Brain microvascular endothelial cell (primary cell): Measurements from ENCODE around the gene KIRREL3.

Source experiments
- DNase-seq: peaks from one replicate; pipeline ENCODE4 v3.0.0-alpha.2; 2020
- H3K27ac ChIP-seq: fragments of 250-450 bp; sonication (Bioruptor Pico); 2 replicates; pipeline ENCODE4 v1.5.1; 2020; ENCODE audit warnings: mild to moderate bottlenecking, moderate library complexity
- H3K27me3 ChIP-seq: fragments of 250-450 bp; sonication (Bioruptor Pico); replicated peaks from 2 replicates; pipeline ENCODE4 v1.5.1; 2020; ENCODE audit warnings: mild to moderate bottlenecking
- H3K36me3 ChIP-seq: fragments of 250-450 bp; sonication (Bioruptor Pico); replicated peaks from 2 replicates; pipeline ENCODE4 v1.5.1; 2020; ENCODE audit warnings: mild to moderate bottlenecking
- H3K4me3 ChIP-seq: 2 replicates; pipeline ENCODE4 v1.5.1; 2011; ENCODE audit warnings: low read depth, mild to moderate bottlenecking, control low read depth, low read length, moderate library complexity
- CTCF ChIP-seq: IDR thresholded peaks from 2 replicates; pipeline ENCODE4 v1.5.1; 2011; ENCODE audit warnings: low read depth, mild to moderate bottlenecking, moderate library complexity, low read length, control low read depth, inconsistent platforms; ENCODE audit errors: missing control alignments
- in situ Hi-C: cut with HindIII; loops from 2 replicates; pipeline ENCODE4 v1.10.0; 2017; ENCODE audit warnings: low sequenced_read_pairs, low pct_ligation_motif_present

The KIRREL3 gene

GRCh38 chr11:126591966-126592489 lies 408.5 kb downstream of the KIRREL3 start:
- no peak for DNase-seq
- Histone ChIP-seq H3K27ac (no peak overlapping the region), H3K4me3 (no peak overlapping the region), H3K27me3 (no peaks in the 10 kb centered on the region), H3K36me3 (no peaks in the 10 kb centered on the region)
- TF ChIP-seq CTCF, result no peak
- in situ Hi-C loops, result no loop called here

- no peak for TF ChIP-seq CTCF
- in situ Hi-C loops, result no loop called here
- no peak for DNase-seq
These were observed 411.1 kb downstream of the KIRREL3 start for GRCh38 chr11:126589492-126589803.

GRCh38 chr11:126588630-126589491 lies 411.7 kb downstream of the KIRREL3 start:
- no peak for DNase-seq
- H3K36me3 ChIP-seq, result no peaks in the 10 kb centered on the region
- H3K4me3 ChIP-seq, result no peak overlapping the region
- no peaks in the 10 kb centered on the region for H3K27me3 ChIP-seq
- H3K27ac ChIP-seq, result no peak overlapping the region
- TF ChIP-seq CTCF, result no peak
- in situ Hi-C loops, result no loop called here

More at GRCh38 chr11:126589492-126589803, 411.1 kb downstream of the KIRREL3 start:
- H3K4me3 ChIP-seq, result no peak overlapping the region
- no peak overlapping the region for H3K27ac ChIP-seq
- no peaks in the 10 kb centered on the region for H3K36me3 ChIP-seq
- no peaks in the 10 kb centered on the region for H3K27me3 ChIP-seq

- no peaks in the 10 kb centered on the region for H3K36me3 ChIP-seq
- H3K27me3 ChIP-seq, result no peaks in the 10 kb centered on the region
- TF ChIP-seq CTCF, result no peak
- in situ Hi-C loops, result no loop called here
- H3K27ac ChIP-seq, result no peak overlapping the region
- no peak overlapping the region for H3K4me3 ChIP-seq
- no peak for DNase-seq
These were observed 413.0 kb downstream of the KIRREL3 start for GRCh38 chr11:126587541-126587940.

GRCh38 chr11:126585774-126586491 lies 414.6 kb downstream of the KIRREL3 start:
- no peak for TF ChIP-seq CTCF
- DNase-seq, result peak; percentile 97
- in situ Hi-C loops, result no loop called here
- peak overlapping the region; percentile 20 for H3K27ac ChIP-seq
- peak overlapping the region; percentile 35 for H3K4me3 ChIP-seq
- no peaks in the 10 kb centered on the region for H3K36me3 ChIP-seq
- H3K27me3 ChIP-seq, result no peaks in the 10 kb centered on the region
